GM12874 (cell line): Measurements from ENCODE around the gene WNT8A.

ENCODE experiments used
- CTCF ChIP-seq: IDR thresholded peaks from 2 replicates; pipeline ENCODE4 v1.5.1; 2011; ENCODE audit warnings: low read depth, mild to moderate bottlenecking, control low read depth, low read length, moderate library complexity; ENCODE audit not compliant: insufficient read depth

The WNT8A gene, protein sequence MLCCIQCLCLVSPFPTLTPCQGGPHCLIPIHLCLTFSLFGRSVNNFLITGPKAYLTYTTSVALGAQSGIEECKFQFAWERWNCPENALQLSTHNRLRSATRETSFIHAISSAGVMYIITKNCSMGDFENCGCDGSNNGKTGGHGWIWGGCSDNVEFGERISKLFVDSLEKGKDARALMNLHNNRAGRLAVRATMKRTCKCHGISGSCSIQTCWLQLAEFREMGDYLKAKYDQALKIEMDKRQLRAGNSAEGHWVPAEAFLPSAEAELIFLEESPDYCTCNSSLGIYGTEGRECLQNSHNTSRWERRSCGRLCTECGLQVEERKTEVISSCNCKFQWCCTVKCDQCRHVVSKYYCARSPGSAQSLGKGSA

DNA sequence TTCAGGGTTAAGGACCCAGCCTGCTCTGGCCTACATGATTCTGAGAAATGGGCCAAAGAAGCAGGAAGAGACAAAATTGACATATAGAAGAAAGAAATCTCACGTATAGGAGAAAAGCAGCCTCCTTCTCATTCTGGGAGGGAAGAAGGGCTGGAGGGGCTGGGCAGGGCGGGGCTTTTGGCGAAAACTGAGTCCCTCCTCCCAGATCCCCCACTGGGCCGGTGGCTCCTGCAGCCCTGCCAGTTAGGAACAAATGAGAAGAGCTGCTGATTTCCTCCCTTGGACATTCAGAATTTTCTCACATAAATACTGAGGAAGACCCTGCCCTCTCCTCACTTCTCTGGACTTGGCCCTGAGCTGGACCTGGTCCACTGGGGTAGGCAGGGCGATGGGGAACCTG lies at the start of gene WNT8A:
TSS of gene WNT8A (plus strand) at position 332 of the 400 bp plus-strand sequence. CDS start 95 bp downstream, outside the sequence.
- TF ChIP-seq CTCF, result no peak

GRCh38 chr5:138035605-138036537 lies 48.0 kb upstream of the WNT8A start:
- TF ChIP-seq CTCF, result peak; percentile 69

DNA sequence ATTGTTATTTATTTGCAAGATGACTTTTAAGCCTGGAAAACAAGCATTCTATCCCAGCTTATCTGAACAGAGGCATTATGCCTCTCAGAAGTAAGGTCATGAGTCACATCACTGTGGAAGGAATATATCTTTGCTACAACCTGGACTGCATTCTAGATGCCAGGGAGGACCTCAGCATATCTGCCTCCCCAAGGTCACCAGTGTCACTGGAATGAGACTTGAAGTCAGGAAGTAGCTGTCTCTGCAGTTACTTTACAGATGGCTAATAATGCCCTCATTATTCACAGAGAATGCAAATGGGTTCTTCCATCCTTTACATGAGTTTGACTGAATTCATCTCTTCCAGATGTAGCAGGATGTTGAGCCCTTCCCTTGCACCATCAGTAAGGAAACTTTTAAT lies 46.6 kb upstream of the WNT8A start:
- no peak for TF ChIP-seq CTCF

DNA sequence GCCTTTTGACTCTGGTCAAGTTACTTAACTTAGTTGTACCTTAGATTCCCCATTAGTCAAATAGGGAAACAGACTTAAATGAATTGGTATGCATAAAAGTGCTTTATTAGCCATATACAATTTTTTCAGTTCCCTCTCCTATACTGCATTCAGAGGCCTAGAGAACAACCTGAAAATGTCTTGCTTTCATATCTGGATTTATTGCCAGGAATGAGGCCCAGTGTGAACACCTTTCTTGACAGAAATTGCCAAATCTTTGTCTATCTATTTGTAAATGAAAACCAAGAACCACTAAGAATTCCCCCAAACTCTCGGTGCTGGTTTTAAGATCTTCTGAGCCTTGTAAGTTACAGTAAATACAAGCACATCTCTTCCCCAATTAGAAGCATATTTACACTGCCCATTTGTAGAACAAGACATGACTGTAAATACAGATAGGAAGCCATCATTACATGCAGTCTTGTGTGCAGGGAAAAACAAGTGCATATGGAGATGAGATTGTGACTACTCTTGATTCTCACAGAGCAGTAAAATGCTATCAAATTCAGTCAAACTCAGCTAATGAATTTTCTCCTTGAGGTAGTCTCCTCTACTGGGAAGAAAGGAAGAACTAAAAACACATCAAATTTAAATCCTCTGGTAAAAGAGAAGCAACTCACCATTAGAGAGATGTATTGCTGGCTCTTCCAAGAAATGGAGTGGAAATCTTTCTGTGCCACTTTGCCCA lies 45.8 kb upstream of the WNT8A start:
- TF ChIP-seq CTCF, result no peak

DNA sequence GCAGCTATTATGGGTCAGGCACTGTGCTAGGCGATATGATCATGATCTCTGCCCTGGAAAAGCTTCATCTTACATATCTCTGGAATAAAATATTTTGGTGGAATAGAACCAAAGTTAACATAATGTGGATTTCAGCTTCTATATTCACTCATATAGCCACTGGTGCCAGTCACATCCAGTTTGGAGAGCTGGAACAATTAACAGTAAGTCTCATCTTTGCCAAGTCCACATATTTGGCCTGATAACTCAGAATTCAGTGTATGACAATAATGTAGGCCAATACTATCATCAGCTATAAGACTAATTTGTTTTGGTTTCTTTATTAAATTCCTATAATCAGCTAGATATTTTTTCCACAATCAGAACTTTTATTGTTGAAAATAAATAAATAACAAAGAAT lies 45.0 kb upstream of the WNT8A start:
- TF ChIP-seq CTCF, result no peak

- TF ChIP-seq CTCF, result no peak
Observed at GRCh38 chr5:138051441-138052296, 32.2 kb upstream of the WNT8A start.
